GM19193 (cell line): ENCODE data around the gene NPM1.

ENCODE experiments used
- POLR2A ChIP-seq: IDR thresholded peaks from 4 replicates; pipeline ENCODE4 v1.6.1; 2011; ENCODE audit not compliant: insufficient read depth, insufficient read length; ENCODE audit errors: extremely low read depth

NPM1 gene

GRCh38 chr5:171432583-171433351 lies 45.1 kb downstream of the NPM1 start:
- no peak for TF ChIP-seq POLR2A

DNA sequence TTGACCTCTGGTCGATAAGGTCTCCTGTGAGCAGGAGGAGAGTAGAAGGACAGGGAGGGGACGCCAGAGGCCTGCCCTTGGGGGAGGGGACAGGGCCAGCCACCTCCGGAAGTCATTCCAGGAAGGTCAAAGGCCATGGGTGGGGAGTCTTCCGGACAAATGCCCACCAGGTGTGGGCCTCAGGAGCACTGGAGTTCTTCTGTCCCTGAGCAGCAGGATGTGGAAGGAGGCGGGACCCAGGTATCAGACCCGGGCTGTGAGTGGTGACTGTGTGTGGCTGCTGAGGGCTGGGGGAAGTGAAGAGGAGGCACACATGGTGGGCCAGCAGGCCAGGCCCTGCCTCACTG lies 45.7 kb downstream of the NPM1 start:
- no peak for TF ChIP-seq POLR2A

GRCh38 chr5:171433982-171434676 lies 46.5 kb downstream of the NPM1 start:
- TF ChIP-seq POLR2A = no peak

DNA sequence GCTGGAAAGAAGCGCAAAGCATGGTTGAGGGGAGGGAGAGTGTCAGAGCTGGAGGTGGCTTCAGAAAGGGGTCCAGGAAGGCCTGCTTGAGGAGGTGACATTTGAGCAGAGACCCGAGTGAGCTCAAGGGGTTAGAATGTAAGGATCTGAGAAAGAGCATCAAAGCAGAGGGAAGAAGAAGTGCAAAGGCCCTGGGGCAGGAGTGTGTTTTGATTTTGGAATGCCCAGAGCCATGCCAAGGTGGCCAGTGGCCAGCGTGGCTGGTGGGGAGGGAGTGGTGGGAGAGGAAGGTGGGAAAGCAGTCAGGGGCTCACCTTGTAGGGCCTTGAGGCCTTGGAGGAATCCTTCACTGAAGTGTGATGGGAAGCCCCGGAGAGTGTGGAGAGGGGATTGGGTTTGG lies 47.2 kb downstream of the NPM1 start:
- no peak for TF ChIP-seq POLR2A

DNA sequence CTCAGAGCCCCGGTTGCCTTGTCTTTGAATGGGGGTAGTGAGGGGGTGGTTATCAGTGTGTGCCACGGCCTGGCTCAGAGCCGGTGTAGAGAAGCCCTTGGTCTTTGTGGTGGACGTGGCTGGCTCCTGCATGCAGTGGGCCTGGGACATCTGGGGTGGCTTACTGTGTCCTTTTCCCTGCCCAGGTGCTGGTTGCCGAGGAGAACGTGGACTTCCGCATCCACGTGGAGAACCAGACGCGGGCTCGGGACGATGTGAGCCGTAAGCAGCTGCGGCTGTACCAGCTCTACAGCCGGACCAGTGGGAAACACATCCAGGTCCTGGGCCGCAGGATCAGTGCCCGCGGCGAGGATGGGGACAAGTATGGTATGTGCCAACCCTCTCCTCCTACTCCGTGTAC lies 48.3 kb downstream of the NPM1 start:
- no peak for TF ChIP-seq POLR2A

- TF ChIP-seq POLR2A = no peak
Observed at GRCh38 chr5:171436804-171437285, 49.2 kb downstream of the NPM1 start.

GRCh38 chr5:171437286-171437821 lies 49.7 kb downstream of the NPM1 start:
- TF ChIP-seq POLR2A = no peak

GRCh38 chr5:171438738-171439137 lies 51.1 kb downstream of the NPM1 start:
- TF ChIP-seq POLR2A = no peak

- no peak for TF ChIP-seq POLR2A
Observed at GRCh38 chr5:171441246-171441791, 53.7 kb downstream of the NPM1 start.

DNA sequence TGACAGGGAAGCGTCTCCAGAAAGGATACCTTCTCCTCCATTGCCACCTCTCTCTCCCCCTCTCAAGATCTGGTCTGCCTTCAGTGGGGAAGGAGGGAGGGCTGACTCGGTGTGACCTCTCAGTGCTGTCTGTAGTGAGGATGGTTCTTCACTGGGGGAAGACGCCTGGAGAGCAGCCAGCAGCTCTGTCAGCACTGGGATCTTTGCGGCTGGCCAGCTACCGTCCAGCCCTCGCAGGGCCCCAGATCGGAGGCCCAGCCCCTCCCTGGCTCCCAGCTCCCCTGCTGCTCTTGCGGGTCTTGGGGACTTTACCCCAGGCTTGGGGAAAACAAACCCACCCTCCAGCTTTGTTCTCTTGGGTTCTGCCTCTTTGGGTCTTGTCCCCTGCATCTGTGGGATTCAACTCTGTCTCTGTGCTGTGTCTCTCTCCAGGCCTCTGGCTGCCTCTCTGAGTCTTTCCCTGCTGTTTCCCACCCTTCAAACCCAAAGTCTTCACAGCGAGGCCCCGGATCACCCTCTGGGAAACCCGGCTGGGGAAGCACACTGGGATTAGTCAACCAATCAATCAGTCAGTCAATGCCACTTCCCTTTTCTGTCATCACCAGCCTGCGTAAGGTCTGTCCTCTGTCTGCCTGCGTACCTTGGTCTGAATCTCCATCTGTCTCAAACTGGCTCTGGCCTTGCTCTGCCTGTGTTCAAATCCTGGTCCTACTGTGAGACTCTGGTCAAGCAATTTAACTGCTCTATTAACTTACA lies 54.8 kb downstream of the NPM1 start:
- no peak for TF ChIP-seq POLR2A

GRCh38 chr5:171444582-171444981 lies 56.9 kb downstream of the NPM1 start:
- no peak for TF ChIP-seq POLR2A

GRCh38 chr5:171445644-171446516 lies 58.2 kb downstream of the NPM1 start:
- no peak for TF ChIP-seq POLR2A

DNA sequence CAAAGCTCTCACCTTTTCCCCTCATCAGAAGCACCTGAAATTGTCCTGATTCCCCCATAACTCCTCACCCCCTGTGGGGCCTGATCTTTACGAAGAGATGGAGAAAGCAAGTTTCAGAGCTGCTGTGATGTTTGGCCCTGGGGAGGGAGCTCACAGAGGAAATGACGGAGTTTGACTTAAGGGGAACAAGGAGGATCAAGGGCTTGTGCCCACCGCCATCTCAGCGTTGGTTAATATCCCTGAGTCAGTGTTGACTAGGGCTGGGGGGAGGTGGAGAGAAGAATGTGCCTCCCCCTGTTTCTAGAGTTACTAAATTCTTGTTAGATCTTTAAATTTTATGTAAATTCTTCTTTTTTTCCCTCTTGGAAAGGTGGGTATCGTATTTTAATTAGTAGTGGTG lies 59.6 kb downstream of the NPM1 start:
- TF ChIP-seq POLR2A = no peak

DNA sequence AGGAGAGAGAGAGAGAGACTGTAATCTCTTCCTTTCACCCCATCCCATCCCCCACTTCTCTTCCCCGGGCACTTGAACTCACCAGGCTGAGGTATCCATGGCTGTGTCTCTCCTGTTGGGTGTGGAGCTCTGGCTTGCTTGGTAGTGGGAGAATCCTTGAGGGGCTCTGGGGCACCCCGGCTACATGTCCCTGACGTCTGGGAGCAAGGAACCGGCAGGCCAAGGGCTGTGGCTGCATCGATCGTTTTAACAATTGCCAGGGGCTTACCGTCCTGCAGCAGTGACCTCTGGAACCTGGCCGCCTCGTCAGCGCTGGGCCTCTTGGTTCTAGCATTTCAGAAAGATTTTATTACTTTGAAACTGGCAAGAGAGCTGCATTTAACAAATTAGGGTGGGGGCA lies 61.8 kb downstream of the NPM1 start:
- TF ChIP-seq POLR2A = no peak
